GM04504 (cell line): ENCODE data around the gene FGF22.
"Not testable (repeated sequence)": the region's sequence is repeated elsewhere in the genome, so short reads cannot be mapped to it uniquely, and the experiment has no call there.

ENCODE experiments used
- DNase-seq: peaks from one replicate; pipeline ENCODE4 v3.0.0-alpha.2; 2012; ENCODE audit warnings: low read depth

Gene FGF22

DNA sequence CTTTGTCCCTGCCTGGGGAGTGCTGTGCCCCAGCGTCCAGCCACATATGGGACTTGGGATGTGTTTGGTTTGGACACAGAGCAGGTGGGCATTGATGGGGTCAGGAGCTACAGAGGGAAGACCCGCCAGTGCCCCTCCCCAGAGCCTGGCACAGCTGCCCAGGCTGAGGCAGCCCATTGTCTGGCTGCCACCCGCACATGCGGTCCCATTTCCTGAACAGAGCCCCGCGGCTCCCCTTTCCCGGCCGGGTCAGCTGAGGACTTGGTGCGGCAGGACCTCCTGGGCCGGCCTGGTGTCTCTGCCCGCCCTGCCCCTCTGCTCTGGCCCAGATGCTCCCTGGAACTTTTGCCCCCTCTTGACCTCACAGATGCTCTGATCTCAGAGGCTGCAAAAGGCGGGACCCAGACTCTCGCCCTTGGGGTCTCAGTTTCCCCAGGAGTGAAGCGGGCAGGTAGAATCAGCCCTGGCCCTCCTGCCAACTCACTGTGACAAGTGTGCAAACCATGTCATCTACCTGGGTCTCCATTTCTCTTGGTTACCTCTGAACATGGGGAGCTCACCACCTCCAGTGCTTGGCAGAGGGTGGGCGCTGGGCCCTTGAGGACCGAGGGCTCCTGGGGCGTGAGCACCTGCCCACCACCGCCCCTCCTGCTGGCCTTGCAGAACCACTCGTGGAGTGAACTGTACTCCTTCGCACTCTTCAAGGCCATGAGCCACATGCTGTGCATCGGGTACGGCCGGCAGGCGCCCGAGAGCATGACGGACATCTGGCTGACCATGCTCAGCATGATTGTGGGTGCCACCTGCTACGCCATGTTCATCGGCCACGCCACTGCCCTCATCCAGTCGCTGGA lies 32.2 kb upstream of the FGF22 start:
- no peak for DNase-seq

- DNase-seq, result no peak
These were observed 31.3 kb upstream of the FGF22 start for GRCh38 chr19:608155-609003.

- no peak for DNase-seq
These were observed 30.7 kb upstream of the FGF22 start for GRCh38 chr19:609004-609346.

DNA sequence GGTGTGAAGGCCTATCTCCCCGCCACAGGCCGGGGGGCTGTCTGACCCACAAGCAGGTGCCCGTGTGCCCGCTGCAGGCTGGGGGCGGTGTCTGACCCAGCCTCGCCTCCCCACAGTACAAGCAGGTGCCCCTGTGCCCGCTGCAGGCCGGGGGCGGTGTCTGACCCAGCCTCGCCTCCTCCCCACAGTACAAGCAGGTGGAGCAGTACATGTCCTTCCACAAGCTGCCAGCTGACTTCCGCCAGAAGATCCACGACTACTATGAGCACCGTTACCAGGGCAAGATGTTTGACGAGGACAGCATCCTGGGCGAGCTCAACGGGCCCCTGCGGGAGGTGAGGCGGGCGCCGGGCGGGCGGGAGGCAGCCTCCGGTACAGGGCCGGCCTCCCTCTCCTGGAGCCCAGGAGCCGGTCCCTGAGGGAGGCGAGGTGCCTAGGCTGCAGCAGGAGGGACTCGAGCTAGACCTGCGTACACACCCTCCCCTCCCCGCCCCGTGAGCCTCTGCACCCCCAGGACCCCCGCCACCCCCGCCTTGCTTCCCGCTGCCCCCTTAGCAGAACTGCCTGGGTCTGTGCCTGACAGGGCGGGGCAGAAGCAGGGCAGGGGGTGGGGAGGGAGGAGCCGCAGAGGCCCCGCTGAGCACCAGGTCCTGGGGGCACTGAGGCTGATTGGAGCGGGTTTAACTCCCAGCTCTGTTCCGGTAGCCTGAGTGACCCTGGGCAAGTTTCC lies 29.4 kb upstream of the FGF22 start:
- DNase-seq, result no peak

DNA sequence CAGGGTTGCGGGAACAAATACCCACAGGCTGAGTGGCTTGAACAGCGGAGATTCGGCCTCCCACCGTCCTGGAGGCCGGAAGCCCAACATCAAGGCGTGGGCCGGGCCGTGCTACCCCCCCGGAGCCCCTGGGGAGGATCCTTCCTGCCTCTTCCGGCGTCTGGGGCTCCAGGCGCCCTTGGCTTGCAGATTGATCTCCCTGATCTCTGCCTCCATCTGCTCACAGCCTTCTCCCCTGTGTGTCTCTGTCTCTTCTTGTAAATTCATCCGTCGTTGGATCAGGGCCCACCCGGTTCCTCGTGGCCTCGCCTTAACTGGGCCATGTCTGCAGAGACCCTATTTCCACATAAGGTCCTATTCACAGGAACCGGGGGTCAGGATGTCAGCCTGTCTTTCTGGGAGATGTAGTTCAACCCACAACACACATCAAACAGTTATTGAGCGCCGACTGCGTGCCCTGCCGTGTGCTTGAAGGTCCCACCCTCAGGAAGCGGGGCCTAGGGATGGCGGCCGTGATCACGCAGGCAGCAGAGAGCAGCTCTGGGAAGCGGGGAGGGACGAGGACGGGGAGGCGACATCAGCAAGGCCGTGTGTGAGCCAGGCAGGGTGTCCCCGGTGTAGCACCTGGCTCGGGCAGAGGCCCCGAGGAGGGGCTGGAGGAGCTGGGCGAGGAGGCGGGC lies 28.7 kb upstream of the FGF22 start:
- no peak for DNase-seq

GRCh38 chr19:611481-611868 lies 28.2 kb upstream of the FGF22 start:
- peak; percentile 70 for DNase-seq

DNA sequence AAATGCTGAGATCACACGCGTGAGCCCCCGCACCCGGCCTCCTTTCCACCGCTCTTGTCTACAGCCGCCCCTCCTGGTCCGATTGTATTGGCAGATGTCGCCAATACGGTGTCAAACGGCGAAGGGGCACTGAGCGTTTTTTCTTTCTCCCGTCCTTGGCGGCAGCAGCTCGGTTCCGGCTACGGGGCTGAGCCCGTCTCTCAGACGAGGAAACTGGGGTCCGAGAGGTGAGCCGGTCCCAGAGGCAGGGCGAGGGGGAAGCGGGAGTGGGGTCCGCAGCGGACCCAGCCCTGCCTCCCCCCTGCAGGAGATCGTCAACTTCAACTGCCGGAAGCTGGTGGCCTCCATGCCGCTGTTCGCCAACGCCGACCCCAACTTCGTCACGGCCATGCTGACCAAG lies 26.7 kb upstream of the FGF22 start:
- no peak for DNase-seq

GRCh38 chr19:613732-614567 lies 25.7 kb upstream of the FGF22 start:
- DNase-seq, result no peak

GRCh38 chr19:615619-616018 lies 24.1 kb upstream of the FGF22 start:
- no peak for DNase-seq

- DNase-seq, result no peak
These were observed 23.5 kb upstream of the FGF22 start for GRCh38 chr19:616062-616700.

DNA sequence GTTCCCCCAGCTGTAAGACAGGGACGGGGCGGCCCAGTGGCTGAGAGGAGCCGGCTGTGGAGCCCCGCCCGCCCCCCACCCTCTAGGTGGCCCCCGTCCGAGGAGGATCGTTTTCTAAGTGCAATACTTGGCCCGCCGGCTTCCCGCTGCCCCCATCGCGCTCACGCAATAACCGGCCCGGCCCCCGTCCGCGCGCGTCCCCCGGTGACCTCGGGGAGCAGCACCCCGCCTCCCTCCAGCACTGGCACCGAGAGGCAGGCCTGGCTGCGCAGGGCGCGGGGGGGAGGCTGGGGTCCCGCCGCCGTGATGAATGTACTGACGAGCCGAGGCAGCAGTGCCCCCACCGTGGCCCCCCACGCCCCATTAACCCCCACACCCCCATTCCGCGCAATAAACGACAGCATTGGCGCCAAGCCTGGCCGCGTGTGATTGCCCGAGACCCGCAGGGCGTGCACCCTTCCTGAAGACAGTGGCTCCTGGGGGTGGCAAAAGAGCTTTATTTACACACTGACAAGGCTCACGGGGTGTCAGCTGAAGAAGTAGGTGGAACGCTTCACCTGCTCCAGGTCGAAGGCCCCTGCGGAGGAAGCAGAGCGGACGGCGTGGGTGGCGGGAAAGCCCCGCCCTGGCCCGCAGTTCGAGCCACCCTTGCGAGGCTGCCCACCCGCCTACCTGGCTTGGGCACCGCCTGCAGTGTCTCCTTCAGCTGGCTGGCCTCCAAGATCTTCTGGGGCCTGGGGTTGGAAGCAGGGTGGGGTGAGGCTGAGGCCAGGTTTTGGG lies 22.7 kb upstream of the FGF22 start:
- DNase-seq, result no peak

GRCh38 chr19:617551-618246 lies 22.0 kb upstream of the FGF22 start:
- no peak for DNase-seq

- no peak for DNase-seq
These were observed 21.4 kb upstream of the FGF22 start for GRCh38 chr19:618247-618619.

DNA sequence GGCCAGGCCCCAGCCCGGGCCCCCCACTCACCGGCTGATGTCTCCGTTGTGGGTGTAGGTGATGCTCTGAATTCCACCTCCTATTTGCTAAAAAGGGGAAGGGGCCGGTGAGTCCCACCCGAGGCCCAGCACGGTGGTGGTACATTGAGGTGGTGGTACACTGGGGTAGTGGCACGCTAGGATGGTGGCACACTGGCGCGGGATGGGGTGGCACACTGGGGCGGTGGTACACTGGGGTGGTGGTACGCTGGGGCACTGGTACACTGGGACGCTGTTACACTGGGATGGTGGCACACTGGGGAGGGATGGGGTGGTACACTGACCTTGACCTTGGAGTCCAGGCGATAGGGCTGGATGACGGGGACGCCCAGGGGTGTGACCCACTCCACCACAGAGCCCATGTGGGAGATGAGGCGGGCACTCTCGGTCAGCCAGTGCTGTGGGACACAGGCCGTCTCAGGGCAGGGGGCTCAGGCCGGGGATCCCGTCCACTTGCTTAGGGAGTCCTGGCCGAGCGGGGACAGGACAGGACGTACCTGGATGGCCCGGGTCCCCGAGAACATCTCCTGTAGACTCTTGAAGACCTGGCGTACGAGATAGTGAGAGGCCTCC lies 20.9 kb upstream of the FGF22 start:
- no peak for DNase-seq

DNA sequence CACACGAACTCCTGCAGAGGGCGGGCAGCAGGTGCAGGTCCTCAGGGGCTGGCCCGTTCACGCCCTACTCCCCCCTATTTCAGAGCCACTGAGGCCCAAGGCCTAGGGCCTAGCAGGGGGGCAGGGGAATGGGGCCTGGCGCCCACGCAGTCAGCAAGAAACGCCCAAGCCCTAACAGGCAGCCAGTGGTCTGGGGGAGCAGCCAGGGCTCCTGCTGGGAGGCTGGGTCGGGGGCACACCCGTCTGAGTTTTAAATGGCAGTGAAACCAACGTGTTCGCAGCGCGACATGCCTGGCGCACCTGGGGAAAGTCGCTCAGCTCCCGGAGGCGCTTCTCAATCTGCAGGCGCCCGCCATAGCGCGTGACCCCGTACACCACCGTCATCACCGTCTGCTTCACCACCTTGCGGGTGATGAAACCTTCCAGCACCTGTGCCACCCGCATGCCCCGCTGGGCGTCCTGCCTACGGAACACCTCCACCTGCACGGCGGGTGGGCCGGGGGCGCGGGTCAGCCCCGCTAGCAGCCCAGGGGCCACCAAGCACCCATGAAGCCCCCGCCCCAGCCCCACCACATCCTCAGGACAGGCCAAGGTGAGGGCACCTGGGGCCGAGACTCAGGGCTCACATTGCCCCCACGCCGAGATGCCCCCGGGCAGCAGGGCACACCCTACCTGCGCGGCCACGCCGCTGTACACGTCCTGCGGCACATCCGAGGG lies 20.2 kb upstream of the FGF22 start:
- no peak for DNase-seq

DNA sequence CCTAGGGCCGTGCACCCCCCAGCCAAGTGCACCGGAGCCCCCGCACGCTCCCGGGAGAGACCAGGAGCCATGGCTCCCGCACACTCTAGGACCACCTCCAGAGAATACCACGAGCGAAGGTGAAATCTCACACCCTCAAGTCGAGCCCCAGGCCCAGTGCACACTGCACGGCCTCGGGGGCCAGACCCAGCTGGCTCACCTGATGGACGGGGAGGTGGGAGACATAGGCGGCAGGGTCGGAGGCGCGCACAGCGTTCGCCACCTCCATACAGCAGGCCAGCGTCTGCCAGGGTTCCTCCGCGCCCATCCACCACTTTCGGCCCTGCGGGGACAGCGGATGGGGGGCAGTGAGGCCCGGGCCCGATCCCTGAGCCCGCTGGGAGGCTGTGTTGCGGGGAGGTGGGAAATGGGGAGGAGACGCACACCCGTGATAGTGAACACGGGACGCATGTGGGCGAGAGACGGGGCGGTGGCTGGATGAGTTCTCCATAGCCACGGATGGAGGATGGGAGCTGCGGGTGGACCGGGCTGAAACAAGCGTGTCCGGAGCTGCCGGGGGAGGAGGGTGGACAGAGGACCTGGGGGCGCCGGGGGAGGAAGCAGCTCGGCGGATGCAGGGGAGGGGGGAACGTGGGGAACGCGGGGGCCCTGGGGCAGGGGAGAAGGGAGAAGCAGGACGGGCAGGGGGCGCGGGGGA lies 19.4 kb upstream of the FGF22 start:
- no peak for DNase-seq

GRCh38 chr19:621191-621590 lies 18.5 kb upstream of the FGF22 start:
- DNase-seq, result not testable (repeated sequence)

GRCh38 chr19:621819-622218 lies 17.9 kb upstream of the FGF22 start:
- no peak for DNase-seq
